NCI-H1105 (cell line): ENCODE results near the gene ABCC5.

ENCODE experiments used
- DNase-seq: peaks from one replicate; lab custom pipeline; 2025; lab: John Stamatoyannopoulos, UW

Gene ABCC5

GRCh38 chr3:183975981-183976662, 41.6 kb downstream of the ABCC5 start:
- DNase-seq: no peak

- no peak for DNase-seq
These were observed 48.9 kb downstream of the ABCC5 start for GRCh38 chr3:183968666-183969245.

GRCh38 chr3:183967693-183968092, 50.0 kb downstream of the ABCC5 start:
- no peak for DNase-seq

- no peak for DNase-seq
These were observed 51.3 kb downstream of the ABCC5 start for GRCh38 chr3:183966361-183966791.

GRCh38 chr3:183962807-183963206, 54.9 kb downstream of the ABCC5 start:
- DNase-seq: no peak

GRCh38 chr3:183959214-183959613, 58.5 kb downstream of the ABCC5 start:
- no peak for DNase-seq

GRCh38 chr3:183958775-183959174, 58.9 kb downstream of the ABCC5 start:
- no peak for DNase-seq

- DNase-seq: no peak
These were observed 59.5 kb downstream of the ABCC5 start for GRCh38 chr3:183958226-183958625.

GRCh38 chr3:183954875-183955274, 62.8 kb downstream of the ABCC5 start:
- DNase-seq: no peak

- DNase-seq: no peak
These were observed 64.1 kb downstream of the ABCC5 start for GRCh38 chr3:183953471-183954070.

- DNase-seq: no peak
These were observed 66.2 kb downstream of the ABCC5 start for GRCh38 chr3:183951459-183951858.

GRCh38 chr3:183949690-183950089, 68.0 kb downstream of the ABCC5 start:
- no peak for DNase-seq

GRCh38 chr3:183946037-183946436, 71.6 kb downstream of the ABCC5 start:
- no peak for DNase-seq

GRCh38 chr3:183944775-183945174, 72.9 kb downstream of the ABCC5 start:
- DNase-seq: no peak

- no peak for DNase-seq
These were observed 73.9 kb downstream of the ABCC5 start for GRCh38 chr3:183943739-183944138.

- DNase-seq: no peak
These were observed 76.5 kb downstream of the ABCC5 start for GRCh38 chr3:183941216-183941615.

- no peak for DNase-seq
These were observed 79.9 kb downstream of the ABCC5 start for GRCh38 chr3:183937601-183938286.

GRCh38 chr3:183933160-183933559, 84.5 kb downstream of the ABCC5 start:
- no peak for DNase-seq

- DNase-seq: no peak
These were observed 85.8 kb downstream of the ABCC5 start for GRCh38 chr3:183931881-183932280.

GRCh38 chr3:183930086-183930485, 87.6 kb downstream of the ABCC5 start:
- no peak for DNase-seq

- no peak for DNase-seq
These were observed 90.6 kb downstream of the ABCC5 start for GRCh38 chr3:183927059-183927458.

GRCh38 chr3:183924956-183925355, 92.7 kb downstream of the ABCC5 start:
- no peak for DNase-seq

GRCh38 chr3:183924543-183924942, 93.1 kb downstream of the ABCC5 start:
- no peak for DNase-seq
